ENCODE results near the gene BRINP3.

Gene BRINP3

GRCh38 chr1:190098107-190098506 lies 379.6 kb downstream of the BRINP3 start:
- DNase-seq = no peak

GRCh38 chr1:190095596-190095995 lies 382.1 kb downstream of the BRINP3 start:
- DNase-seq = no peak

GRCh38 chr1:190084552-190084951 lies 393.1 kb downstream of the BRINP3 start:
- no peak for DNase-seq

- DNase-seq = no peak
Observed at GRCh38 chr1:190068304-190068703, 409.4 kb downstream of the BRINP3 start.

DNA sequence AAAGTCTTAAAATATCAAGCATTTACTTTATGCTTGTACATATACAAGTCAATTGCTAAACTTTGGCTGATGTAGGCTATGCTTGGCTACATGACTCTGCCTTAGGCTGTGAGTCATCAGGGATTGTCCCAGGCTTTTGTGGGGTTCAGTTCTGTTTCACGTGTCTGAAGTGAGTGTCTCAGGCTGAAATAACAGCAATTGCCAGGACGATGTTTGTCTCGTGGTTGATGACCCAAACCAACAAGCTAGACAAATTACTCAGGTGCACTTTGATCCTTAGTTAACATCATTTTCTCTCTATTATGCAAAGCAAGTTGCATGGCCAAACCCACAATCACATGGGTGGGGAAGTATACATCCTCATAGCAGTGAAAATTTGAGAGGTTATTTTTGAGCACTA lies 410.1 kb downstream of the BRINP3 start:
- no peak for DNase-seq

DNA sequence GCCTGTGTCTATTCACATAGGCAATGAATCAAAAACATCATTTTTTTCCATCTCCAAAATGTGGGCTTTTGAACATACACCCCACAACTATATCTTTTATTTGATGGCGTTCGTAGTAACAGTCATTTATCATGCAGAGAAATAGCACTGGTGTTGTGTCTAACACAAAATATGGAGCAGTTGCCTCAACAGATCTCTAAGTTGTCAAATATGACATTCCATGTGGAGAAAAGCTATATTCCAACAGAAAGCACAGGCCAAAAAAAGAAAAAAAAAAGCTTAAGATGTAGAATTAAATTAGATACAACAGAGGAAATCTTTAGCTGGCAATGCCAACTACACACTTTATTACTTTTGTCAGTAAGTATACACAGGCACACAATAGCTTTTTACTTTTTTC lies 411.7 kb downstream of the BRINP3 start:
- DNase-seq = no peak

DNA sequence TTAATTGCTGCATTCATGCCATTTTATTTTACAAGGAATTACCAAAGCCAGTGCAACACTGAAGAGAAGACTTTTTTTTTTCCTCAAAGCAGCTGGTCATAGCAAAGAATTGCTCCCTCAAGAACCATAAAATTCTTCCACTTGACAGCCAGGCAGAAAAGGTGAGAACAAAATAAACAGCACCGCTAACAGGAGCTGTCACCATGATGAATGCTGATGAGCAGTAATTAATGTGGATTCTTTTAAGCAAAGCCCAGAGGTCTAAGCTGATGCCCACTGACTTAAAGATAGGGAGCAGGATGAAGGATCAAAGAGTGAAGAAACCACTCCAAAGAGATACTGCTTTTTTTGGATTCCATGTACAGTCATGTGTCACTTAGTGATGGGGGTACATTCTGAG lies 428.4 kb downstream of the BRINP3 start:
- DNase-seq = no peak

All from NCI-H748 treated with DMSO at 0.1 percent for 48 hours (cell line).